Progenitor cell of endocrine pancreas (in vitro differentiated cells): ENCODE data around the gene DOCK2. TPM values are rescaled to one million over a fixed set of nuclear protein-coding genes. Genes with fewer than 3 reads are reported as not detected.
"Not testable (repeated sequence)": the region's sequence is repeated elsewhere in the genome, so short reads cannot be mapped to it uniquely, and the experiment has no call there.

Experiments used
- DNase-seq: peaks from one replicate; pipeline ENCODE4 v3.0.0; 2021; ENCODE audit warnings: low spot score; ENCODE audit not compliant: unreplicated experiment
- H3K27ac Mint-ChIP-seq: 2 replicates; pipeline ENCODE4 v1.8.0; 2021; ENCODE audit warnings: mild to moderate bottlenecking, moderate library complexity, mixed read lengths
- H3K27me3 Mint-ChIP-seq: 2 replicates; pipeline ENCODE4 v1.8.0; 2021; ENCODE audit warnings: mixed read lengths
- H3K36me3 Mint-ChIP-seq: 2 replicates; pipeline ENCODE4 v1.8.0; 2022; ENCODE audit warnings: mixed read lengths; ENCODE audit not compliant: insufficient read depth
- H3K4me1 Mint-ChIP-seq: 2 replicates; pipeline ENCODE4 v1.8.0; 2021; ENCODE audit warnings: low read depth, mixed read lengths
- H3K4me3 Mint-ChIP-seq: 2 replicates; pipeline ENCODE4 v1.8.0; 2021; ENCODE audit warnings: low read depth, mild to moderate bottlenecking, moderate library complexity, mixed read lengths
- H3K9me3 Mint-ChIP-seq: 2 replicates; pipeline ENCODE4 v1.8.0; 2021; ENCODE audit warnings: low read depth, mixed read lengths
- total RNA-seq: library from RNA; stranded (reverse); gene quantifications from 2 replicates; pipeline ENCODE4 v1.2.1, GENCODE V29; 2021
- TF ChIP-seq, protein P1 (sequence below): fragments of 200-600 bp; sonication (generic); IDR thresholded peaks from one replicate; pipeline ENCODE4 v1.5.0; 2021; ENCODE audit warnings: antibody characterized with exemption, mild to moderate bottlenecking; ENCODE audit not compliant: unreplicated experiment

DOCK2 gene
- total RNA-seq, 1 donor from 2014 or later: not detected

DNA sequence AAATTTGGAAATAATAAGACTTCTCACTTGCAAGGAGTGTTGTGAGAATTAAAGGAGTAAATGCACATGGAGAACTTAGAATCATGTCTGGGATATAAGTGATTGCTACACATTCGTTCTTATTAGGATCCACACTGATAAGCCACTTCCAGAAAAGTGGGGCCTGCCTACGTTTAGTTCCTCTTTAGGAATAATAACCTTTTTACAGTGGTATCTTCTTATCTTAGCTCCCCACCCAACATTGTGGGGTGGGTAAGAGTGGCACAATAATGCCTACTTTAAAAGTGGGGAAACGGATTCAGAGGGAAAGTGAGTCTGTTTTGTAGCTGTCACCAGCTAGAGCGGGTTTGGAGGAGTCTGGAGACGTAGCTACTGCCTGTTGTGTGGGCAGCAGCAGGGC lies 16.0 kb downstream of the DOCK2 start:
- no peaks in the 10 kb centered on the region for H3K36me3 Mint-ChIP-seq
- no peaks in the 10 kb centered on the region for H3K9me3 Mint-ChIP-seq
- no peak for DNase-seq

DNA sequence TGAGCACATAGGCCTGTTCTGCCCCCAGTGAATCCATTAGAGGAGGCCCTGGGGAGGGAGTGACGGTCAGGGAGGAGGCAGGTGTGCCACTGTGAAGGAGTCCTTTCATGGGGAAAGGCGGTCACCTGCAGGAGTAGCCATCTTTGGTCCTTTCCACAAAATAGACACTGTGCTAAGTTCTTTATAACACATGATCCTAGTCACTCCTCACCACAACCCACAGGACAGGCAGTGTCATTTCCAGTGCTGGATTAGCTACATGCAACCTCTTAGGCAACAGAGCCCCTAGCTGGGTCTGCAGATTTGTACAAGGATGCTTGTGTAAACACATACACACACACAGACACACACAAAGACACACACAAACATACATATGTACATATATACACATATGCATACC lies 18.3 kb downstream of the DOCK2 start:
- Mint-ChIP-seq H3K27ac (no peak overlapping the region), H3K9me3 (no peaks in the 10 kb centered on the region), H3K36me3 (no peaks in the 10 kb centered on the region), H3K4me3 (no peak overlapping the region), H3K27me3 (peaks cover 20% of the 10 kb centered on the region), H3K4me1 (no peaks in the 10 kb centered on the region)
- TF ChIP-seq, protein P1, sequence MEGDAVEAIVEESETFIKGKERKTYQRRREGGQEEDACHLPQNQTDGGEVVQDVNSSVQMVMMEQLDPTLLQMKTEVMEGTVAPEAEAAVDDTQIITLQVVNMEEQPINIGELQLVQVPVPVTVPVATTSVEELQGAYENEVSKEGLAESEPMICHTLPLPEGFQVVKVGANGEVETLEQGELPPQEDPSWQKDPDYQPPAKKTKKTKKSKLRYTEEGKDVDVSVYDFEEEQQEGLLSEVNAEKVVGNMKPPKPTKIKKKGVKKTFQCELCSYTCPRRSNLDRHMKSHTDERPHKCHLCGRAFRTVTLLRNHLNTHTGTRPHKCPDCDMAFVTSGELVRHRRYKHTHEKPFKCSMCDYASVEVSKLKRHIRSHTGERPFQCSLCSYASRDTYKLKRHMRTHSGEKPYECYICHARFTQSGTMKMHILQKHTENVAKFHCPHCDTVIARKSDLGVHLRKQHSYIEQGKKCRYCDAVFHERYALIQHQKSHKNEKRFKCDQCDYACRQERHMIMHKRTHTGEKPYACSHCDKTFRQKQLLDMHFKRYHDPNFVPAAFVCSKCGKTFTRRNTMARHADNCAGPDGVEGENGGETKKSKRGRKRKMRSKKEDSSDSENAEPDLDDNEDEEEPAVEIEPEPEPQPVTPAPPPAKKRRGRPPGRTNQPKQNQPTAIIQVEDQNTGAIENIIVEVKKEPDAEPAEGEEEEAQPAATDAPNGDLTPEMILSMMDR: no peak
- no peak for DNase-seq

More for the DNA sequence above, 16.0 kb downstream of the DOCK2 start:
- H3K4me1 Mint-ChIP-seq: peaks cover 1% of the 10 kb centered on the region
- peaks cover 20% of the 10 kb centered on the region for H3K27me3 Mint-ChIP-seq
- H3K27ac Mint-ChIP-seq: no peak overlapping the region
- no peak overlapping the region for H3K4me3 Mint-ChIP-seq
- TF ChIP-seq, protein P1: no peak

DNA sequence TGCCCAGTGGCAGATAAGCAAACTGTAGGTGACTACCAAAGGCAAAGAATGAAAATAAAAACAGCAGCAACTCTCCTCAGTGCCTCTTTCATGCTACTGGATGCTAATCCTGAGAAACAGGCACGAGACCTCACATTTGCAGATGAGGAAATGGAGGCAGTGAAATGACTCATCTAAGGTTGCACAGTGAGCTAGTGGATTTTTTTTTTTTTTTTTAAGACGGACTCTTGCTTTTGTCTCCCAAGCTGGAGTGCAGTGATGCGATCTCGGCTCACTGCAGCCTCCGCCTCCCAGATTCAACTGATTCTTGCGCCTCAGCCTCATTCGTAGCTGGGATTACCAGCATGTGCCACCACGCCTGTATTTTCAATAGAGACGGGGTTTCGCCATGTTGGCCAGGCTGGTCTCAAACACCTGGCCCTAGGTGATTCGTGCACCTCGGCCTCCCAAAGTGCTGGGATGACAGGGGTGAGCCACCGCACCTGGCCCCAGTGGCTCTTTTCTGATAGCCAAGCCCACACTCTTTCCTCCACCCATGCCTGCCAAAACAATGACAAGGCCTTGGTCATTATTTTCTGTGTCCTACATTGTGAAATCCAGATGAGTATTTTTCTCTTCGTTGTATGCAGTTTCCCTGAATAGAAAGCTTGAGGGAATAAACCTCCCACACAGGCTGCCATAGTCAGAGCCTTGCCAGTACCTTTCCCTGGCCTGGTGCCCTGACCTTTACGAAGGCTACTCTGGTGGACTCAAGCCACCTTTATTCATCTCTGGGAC lies 19.2 kb downstream of the DOCK2 start:
- Mint-ChIP-seq H3K4me1 (no peaks in the 10 kb centered on the region), H3K27me3 (peaks cover 19% of the 10 kb centered on the region)
- TF ChIP-seq, protein P1: no peak

DNA sequence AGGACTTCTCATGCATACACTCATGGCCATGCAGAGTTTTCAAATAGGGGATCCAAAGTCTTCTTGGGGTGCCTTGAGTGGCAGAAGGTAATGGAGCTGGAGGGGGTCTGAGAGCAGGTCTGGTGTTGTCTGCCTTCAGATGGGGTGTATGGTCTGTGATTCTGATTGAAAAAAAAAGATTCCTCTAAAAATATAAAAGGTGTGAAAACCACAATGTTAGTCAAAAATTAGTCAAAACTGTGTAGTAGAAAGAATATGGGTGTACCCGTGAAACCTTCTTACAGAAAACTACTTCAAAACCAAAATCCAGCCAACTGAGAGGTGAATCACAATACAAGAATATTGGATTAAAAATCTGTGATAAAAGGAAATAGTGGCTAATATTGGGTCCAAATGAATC lies 20.1 kb downstream of the DOCK2 start:
- H3K36me3 Mint-ChIP-seq: no peaks in the 10 kb centered on the region
- H3K27ac Mint-ChIP-seq: no peak overlapping the region
- peaks cover 6% of the 10 kb centered on the region for H3K9me3 Mint-ChIP-seq
- TF ChIP-seq, protein P1: no peak
- H3K27me3 Mint-ChIP-seq: peaks cover 14% of the 10 kb centered on the region
- no peaks in the 10 kb centered on the region for H3K4me1 Mint-ChIP-seq
- DNase-seq: no peak
- no peak overlapping the region for H3K4me3 Mint-ChIP-seq

More for the DNA sequence above, 19.2 kb downstream of the DOCK2 start:
- Mint-ChIP-seq H3K4me3 (no peak overlapping the region), H3K36me3 (no peaks in the 10 kb centered on the region), H3K27ac (no peak overlapping the region), H3K9me3 (no peaks in the 10 kb centered on the region)
- no peak for DNase-seq

DNA sequence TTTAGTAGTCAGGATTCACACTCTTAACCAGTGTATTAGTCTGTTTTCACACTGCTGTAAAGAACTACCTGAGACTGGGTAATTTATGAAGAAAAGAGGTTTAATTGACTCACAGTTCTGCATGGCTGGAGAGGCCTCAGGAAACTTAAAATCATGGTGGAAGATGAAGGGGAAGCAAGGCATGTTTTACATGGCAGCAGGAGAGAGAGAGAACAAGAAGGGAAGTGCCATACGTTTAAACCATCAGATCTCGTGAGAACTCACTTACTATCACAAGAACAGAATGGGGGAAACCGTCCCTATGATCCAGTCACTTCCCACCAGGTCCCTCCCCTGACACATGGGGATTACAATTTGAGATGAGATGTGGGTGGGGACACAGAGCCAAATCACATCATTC lies 25.4 kb downstream of the DOCK2 start:
- H3K27ac Mint-ChIP-seq, H3K4me1 Mint-ChIP-seq, H3K4me3 Mint-ChIP-seq, H3K36me3 Mint-ChIP-seq, DNase-seq, H3K27me3 Mint-ChIP-seq: not testable (repeated sequence)
- H3K9me3 Mint-ChIP-seq: peaks cover 15% of the 10 kb centered on the region

DNA sequence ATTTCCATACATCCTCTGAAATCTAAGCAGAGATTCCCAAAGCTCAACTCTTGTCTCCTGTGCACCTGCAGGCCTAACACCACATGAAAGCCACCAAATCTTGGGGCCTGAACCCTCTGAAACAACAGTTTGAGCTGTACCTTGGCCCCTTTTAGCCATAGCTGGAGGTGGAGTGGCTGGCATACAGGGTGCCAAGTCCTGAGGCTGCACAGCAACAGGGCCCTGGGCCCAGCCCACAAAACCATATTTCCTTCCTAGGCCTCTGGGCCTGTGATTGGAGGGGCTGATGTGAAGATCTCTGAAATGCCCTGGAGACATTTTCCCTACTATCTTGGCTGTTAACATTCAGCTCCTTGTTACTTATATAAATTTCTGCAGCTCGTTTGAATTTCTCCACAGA lies 26.5 kb downstream of the DOCK2 start:
- Mint-ChIP-seq H3K27me3 (peaks cover 3% of the 10 kb centered on the region), H3K27ac (no peak overlapping the region), H3K4me3 (no peak overlapping the region), H3K4me1 (no peaks in the 10 kb centered on the region), H3K36me3 (no peaks in the 10 kb centered on the region), H3K9me3 (peaks cover 15% of the 10 kb centered on the region)
- no peak for DNase-seq
- TF ChIP-seq, protein P1: no peak
